HFF-Myc (cell line): Measurements from ENCODE around the gene COL4A1.

Source experiments
- DNase-seq: peaks from one replicate; pipeline ENCODE4 v3.0.0-alpha.2; 2011; ENCODE audit warnings: low read depth; ENCODE audit errors: extremely low read depth
- H3K4me3 ChIP-seq: replicated peaks from 2 replicates; pipeline ENCODE4 v1.5.1; 2011; ENCODE audit warnings: low read depth, mild to moderate bottlenecking, control low read depth, low read length
- CTCF ChIP-seq: IDR thresholded peaks from 2 replicates; pipeline ENCODE4 v1.5.1; 2012; ENCODE audit warnings: mild to moderate bottlenecking, low read depth, low read length, control low read depth; ENCODE audit errors: missing control alignments

The COL4A1 gene

GRCh38 chr13:110225609-110226574 lies 81.1 kb downstream of the COL4A1 start:
- no peak overlapping the region for H3K4me3 ChIP-seq
- TF ChIP-seq CTCF, result no peak
- DNase-seq, result no peak

GRCh38 chr13:110225003-110225402 lies 82.0 kb downstream of the COL4A1 start:
- TF ChIP-seq CTCF, result no peak
- H3K4me3 ChIP-seq, result no peak overlapping the region
- DNase-seq, result no peak

DNA sequence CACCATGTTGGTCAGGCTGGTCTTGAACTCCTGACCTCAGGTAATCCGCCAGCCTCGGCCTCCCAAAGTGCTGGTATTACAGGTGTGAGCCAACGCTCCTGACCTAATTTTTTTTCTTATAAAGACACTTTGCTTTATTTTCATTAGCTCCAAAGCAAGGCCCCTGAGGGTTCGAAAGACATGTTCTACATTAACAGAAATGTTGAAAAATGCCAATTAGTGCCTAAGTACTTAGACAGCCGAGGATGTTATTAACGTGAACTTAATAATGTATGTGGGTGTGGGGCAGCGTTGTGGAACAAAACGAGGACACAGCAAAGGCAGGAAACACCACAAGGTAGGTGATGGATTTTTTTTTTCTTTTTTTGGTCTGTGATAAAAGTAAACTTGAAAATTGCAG lies 82.4 kb downstream of the COL4A1 start:
- no peak for DNase-seq
- no peak for TF ChIP-seq CTCF
- no peak overlapping the region for H3K4me3 ChIP-seq

DNA sequence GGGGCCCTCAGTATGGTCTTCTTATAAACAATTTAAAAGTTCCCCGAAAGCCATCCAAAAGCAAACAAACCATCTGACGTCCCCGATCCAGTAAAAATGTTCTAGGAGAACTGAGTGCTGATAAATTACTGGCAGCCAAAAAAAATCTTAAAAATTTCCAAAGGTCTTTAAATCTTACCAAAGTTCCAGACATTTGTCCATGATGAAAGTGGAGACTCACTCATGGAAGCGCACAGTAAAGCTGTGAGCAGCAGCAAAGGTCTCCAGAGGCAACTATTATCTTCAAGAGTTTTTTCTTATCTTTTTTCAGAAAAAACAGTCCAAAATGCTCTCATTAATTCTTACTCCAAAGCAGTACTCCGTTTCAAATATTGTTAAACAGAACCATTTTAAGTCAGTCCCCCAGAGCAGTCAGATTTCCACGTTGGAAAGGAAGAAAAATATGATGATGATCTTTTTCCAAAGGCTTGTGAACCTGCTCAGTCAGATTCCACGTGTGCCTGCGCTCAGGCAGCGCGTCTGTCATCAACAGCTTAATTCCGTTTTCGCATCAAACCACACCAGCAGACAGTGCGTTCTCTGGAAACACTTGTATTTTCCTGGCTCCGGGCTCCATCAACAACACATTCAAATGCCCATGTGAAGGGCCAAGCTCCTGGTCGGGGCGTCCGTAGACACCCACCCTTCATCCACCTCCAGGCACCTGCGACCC lies 85.4 kb downstream of the COL4A1 start:
- no peak for TF ChIP-seq CTCF
- H3K4me3 ChIP-seq, result no peak overlapping the region
- no peak for DNase-seq

DNA sequence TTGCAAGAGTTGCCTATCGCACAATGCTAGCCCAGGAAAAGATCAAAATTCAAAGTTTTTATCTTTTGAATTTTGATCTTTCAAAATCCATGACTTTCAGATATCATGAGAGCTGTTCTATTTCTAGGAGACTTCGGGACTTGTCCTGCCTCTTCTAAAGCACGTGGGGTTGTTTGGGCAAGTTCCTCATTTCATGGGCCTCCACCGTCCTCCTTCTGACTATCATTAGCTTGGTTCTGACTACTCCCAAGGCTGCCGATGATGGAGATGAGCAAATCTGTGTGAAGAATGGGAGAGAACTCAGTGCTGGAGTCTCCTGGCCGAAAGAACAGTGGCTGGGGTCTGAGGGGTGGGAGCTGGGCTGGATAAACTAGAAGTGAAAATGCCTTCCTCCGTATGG lies 86.5 kb downstream of the COL4A1 start:
- TF ChIP-seq CTCF, result no peak
- DNase-seq, result no peak
- H3K4me3 ChIP-seq, result no peak overlapping the region

DNA sequence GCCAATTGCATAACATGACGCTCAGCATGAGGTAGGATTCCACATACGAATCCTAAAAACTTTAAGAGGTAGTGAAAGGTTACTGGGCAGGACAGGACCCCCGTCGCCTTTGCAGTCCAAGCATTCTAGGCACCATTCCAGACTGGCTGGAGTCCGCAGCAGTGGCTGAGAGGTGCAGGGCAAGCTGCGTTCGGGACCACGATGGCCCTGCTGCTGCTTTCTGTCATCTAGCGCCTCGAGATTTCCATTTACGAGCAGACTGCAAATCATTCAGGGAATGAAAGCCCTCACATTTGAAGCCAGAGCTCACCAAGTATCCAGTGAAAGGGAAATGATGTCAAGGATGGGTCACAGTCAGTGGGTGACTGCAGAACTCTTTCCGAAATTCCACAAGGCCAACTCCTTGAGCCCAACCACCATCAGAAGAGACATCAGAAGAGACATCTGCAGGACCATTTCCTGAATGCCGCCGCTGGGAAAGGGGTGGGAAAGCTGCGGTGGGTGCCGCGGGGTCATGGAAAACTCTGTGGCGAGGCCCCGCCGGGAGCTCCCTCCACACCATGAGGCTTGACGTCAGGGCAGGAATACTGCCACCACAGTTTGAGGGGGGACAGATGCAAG lies 88.3 kb downstream of the COL4A1 start:
- no peak for DNase-seq
- TF ChIP-seq CTCF, result no peak
- H3K4me3 ChIP-seq, result no peak overlapping the region
